Endothelial cell of umbilical vein (primary cell): ENCODE measurements around the gene EPN2. TPM values are rescaled to one million over a fixed set of nuclear protein-coding genes. Genes with fewer than 3 reads are reported as not detected.

Experiments
- BruUV-seq: library from RNA; stranded (reverse); fragments of 400-500 nt; replicated peaks from 2 replicates; lab custom pipeline; 2021; lab: Mats Ljungman, UMichigan
- CTCF ChIA-PET: fragments of 300-600, 350-600 bp; sonication (Branson Sonifier 250); formaldehyde crosslinking; loops from one replicate; lab custom pipeline; 2021; ENCODE audit warnings: antibody characterized with exemption, inconsistent platforms; lab: Charles Lee
- POLR2A ChIA-PET: fragments of 300-600, 350-600 bp; sonication (Branson Sonifier 250); formaldehyde crosslinking; loops from one replicate; lab custom pipeline; 2021; ENCODE audit warnings: antibody characterized with exemption, inconsistent platforms; lab: Charles Lee
- DNase-seq: peaks from one replicate; pipeline ENCODE4 v3.0.0-alpha.2; 2011; ENCODE audit warnings: low read depth, low spot score
- FAIRE-seq: peaks from 2 replicates; lab custom pipeline; 2011; peaks lifted over from hg19 to GRCh38; lab: Jason Lieb, UNC
- H2AFZ ChIP-seq: 2 replicates; pipeline ENCODE4 v1.6.0; 2012; ENCODE audit warnings: low read depth, low read length, control low read depth, inconsistent platforms
- H3K27ac ChIP-seq: 2 replicates; pipeline ENCODE4 v1.5.1; 2011; ENCODE audit warnings: low read depth, mild to moderate bottlenecking, control low read depth, low read length, moderate library complexity; ENCODE audit not compliant: insufficient read depth
- H3K27me3 ChIP-seq, 2 experiments: 2 replicates each; pipeline versions ENCODE4 v1.6.0 to v1.6.1; 2011; ENCODE audit warnings: low read length in 2 of 2, mixed read lengths in 1 of 2; ENCODE audit not compliant: control insufficient read depth in 2 of 2, insufficient read depth in 2 of 2
- H3K36me3 ChIP-seq, 2 experiments: 2 replicates in 1 of 2; 3 replicates in 1 of 2; pipeline ENCODE4 v1.5.1; 2011; ENCODE audit warnings: low read length in 2 of 2, mild to moderate bottlenecking in 1 of 2, moderate library complexity in 1 of 2; ENCODE audit not compliant: control insufficient read depth in 2 of 2, insufficient read depth in 2 of 2; ENCODE audit errors: extremely low read depth in 1 of 2
- H3K4me1 ChIP-seq: 3 replicates; pipeline ENCODE4 v1.5.1; 2011; ENCODE audit warnings: mild to moderate bottlenecking, low read length; ENCODE audit not compliant: control insufficient read depth, insufficient read depth; ENCODE audit errors: extremely low read depth
- H3K4me2 ChIP-seq: 2 replicates; pipeline ENCODE4 v1.6.1; 2011; ENCODE audit warnings: low read length, control low read depth, mixed read lengths; ENCODE audit not compliant: insufficient read depth
- H3K4me3 ChIP-seq, 3 experiments: fragments of 200-600 bp in 1 of 3; sonication (generic), shearing (Covaris generic) in 1 of 3; replicated peaks in 1 of 3; 2 replicates each; pipeline ENCODE4 v1.5.1; 2011 to 2016; ENCODE audit warnings: control low read depth in 3 of 3, low read length in 3 of 3, mild to moderate bottlenecking in 2 of 3, inconsistent platforms in 1 of 3, low read depth in 1 of 3, moderate library complexity in 1 of 3; ENCODE audit not compliant: insufficient read depth in 1 of 3
- H3K79me2 ChIP-seq: 2 replicates; pipeline ENCODE4 v1.6.0; 2012; ENCODE audit warnings: low read length, inconsistent platforms; ENCODE audit not compliant: control insufficient read depth, insufficient read depth
- H3K9ac ChIP-seq: replicated peaks from 2 replicates; pipeline ENCODE3; 2011; ENCODE audit warnings: low read length, control low read depth; ENCODE audit not compliant: insufficient read depth; ENCODE audit errors: extremely low read depth
- H3K9me1 ChIP-seq: replicated peaks from 3 replicates; pipeline ENCODE4 v1.6.0; 2011; ENCODE audit warnings: mild to moderate bottlenecking, low read length; ENCODE audit not compliant: control insufficient read depth, insufficient read depth; ENCODE audit errors: extremely low read depth
- H3K9me3 ChIP-seq: replicated peaks from 2 replicates; pipeline ENCODE4 v1.5.1; 2012; ENCODE audit warnings: low read length, inconsistent platforms; ENCODE audit not compliant: control insufficient read depth, insufficient read depth
- H4K20me1 ChIP-seq: replicated peaks from 2 replicates; pipeline ENCODE3; 2011; ENCODE audit warnings: mild to moderate bottlenecking, low read length; ENCODE audit not compliant: control insufficient read depth, insufficient read depth; ENCODE audit errors: extremely low read depth
- EZH2 ChIP-seq: IDR thresholded peaks from 2 replicates; pipeline ENCODE4 v1.6.1; 2012; ENCODE audit warnings: borderline replicate concordance, low read depth, mild to moderate bottlenecking, moderate library complexity, low read length, inconsistent platforms; ENCODE audit not compliant: severe bottlenecking
- FOS ChIP-seq: IDR thresholded peaks from 2 replicates; pipeline ENCODE4 v1.6.1; 2011; ENCODE audit warnings: mild to moderate bottlenecking, low read length, moderate library complexity, borderline replicate concordance; ENCODE audit not compliant: insufficient read depth
- JUN ChIP-seq: IDR thresholded peaks from 2 replicates; pipeline ENCODE4 v1.6.1; 2011; ENCODE audit warnings: borderline replicate concordance, low read depth; ENCODE audit not compliant: insufficient read length, insufficient read depth
- MAX ChIP-seq: IDR thresholded peaks from 2 replicates; pipeline ENCODE4 v1.6.1; 2011; ENCODE audit not compliant: insufficient read depth, insufficient read length
- MYC ChIP-seq: IDR thresholded peaks from one replicate; pipeline ENCODE4 v1.6.1; 2011; ENCODE audit warnings: mild to moderate bottlenecking, low read depth, low read length
- POLR2A ChIP-seq: IDR thresholded peaks from 2 replicates; pipeline ENCODE4 v1.6.1; 2012; ENCODE audit warnings: low read depth, mild to moderate bottlenecking, control low read depth, low read length
- POLR2AphosphoS5 ChIP-seq: IDR thresholded peaks from 2 replicates; pipeline ENCODE4 v1.6.1; 2012; ENCODE audit warnings: low read depth, mild to moderate bottlenecking, control low read depth, low read length, moderate library complexity; ENCODE audit not compliant: insufficient read depth
- dilution Hi-C: fragments of 300-500 bp; cut with MboI; formaldehyde crosslinking; loops from one replicate; pipeline ENCODE4 v1.15.0; 2019; ENCODE audit warnings: low sequenced_read_pairs; ENCODE audit not compliant: extremely low pct_ligation_motif_present
- intact Hi-C: fragments of 100-400 bp; cut with micrococcal nuclease; formaldehyde crosslinking; loops from one replicate; pipeline ENCODE4 v1.10.0; 2022
- polyA plus RNA-seq, 4 experiments: library from polyadenylated mRNA; depleted of rRNA in 3 of 4; stranded (reverse) in 3 of 4; unstranded in 1 of 4; fragments of >200 nt; gene quantifications; 2 replicates each; pipeline versions ENCODE4 v1.2.1 to v1.2.3, GENCODE V29; 2011 to 2012; ENCODE audit warnings: missing spikeins in 1 of 4
- total RNA-seq: library from RNA; stranded (reverse); gene quantifications from 2 replicates; pipeline ENCODE4 v1.2.3, GENCODE V29; 2021

EPN2 gene
- total and polyA plus RNA-seq, 2 donors (not counting 3 experiments of a cell fraction or from before 2014, with no cell fraction given) = 40.3 to 70.5 TPM

DNA sequence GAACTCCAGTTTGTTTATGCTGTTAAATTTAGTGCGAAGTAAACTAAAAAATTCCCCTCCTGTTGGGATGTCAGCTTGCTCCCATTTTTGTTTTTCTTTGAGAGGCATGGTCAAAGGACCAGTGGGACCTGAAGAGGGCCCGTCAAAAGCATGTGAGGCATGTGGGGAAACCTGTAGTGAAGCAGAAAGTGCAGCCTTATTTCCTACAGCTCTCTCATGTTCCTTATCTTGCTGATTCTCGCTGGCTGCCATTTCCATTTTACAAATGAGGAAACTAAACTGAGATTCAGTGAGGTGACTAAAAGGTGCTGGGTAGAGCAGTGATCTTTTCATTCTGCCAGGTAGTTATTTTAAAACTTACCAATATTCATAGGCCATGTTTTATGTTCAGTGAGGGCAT, 27.1 kb downstream of the EPN2 start:
- intact Hi-C loops = loop anchor here (5.0 kb wide), 1 partner anchor 183 kb away; no protein-coding TSS in a partner anchor
- Histone ChIP-seq H3K27me3 (no peaks in the 10 kb centered on the region), H3K79me2 (peaks cover 48% of the 10 kb centered on the region), H3K4me3 (peak overlapping the region in 1 of 3 experiments; percentile 13), H3K9me1 (no peaks in the 10 kb centered on the region), H3K4me2 (peak overlapping the region; percentile 50), H3K9me3 (no peaks in the 10 kb centered on the region), H3K36me3 (no peaks in the 10 kb centered on the region), H2AFZ (no peak overlapping the region), H3K9ac (peak overlapping the region; percentile 20), H4K20me1 (no peaks in the 10 kb centered on the region), H3K27ac (peak overlapping the region; percentile 80), H3K4me1 (peaks cover 37% of the 10 kb centered on the region)
- DNase-seq (no peak), FAIRE-seq (no peak)
- TF ChIP-seq MYC (no peak), FOS (no peak), POLR2A (no peak), POLR2AphosphoS5 (no peak), JUN (no peak), MAX (no peak), EZH2 (no peak)
- dilution Hi-C loops = no loop called here
- POLR2A ChIA-PET = no interaction called here
- CTCF ChIA-PET = interaction anchor here (0.6 to 2.1 kb wide), 8 partner anchors 10 to 183 kb away, joined by 3 to 7 read pairs (median 4); partner anchors contain the start of gene B9D1
- no TSS peak for BruUV-seq

GRCh38 chr17:19264681-19265080, 27.5 kb downstream of the EPN2 start:
- Histone ChIP-seq H3K9me1 (no peaks in the 10 kb centered on the region), H3K4me2 (peak overlapping the region; percentile 50), H4K20me1 (no peaks in the 10 kb centered on the region), H3K27ac (peak overlapping the region; percentile 80), H3K9ac (peak overlapping the region; percentile 20), H3K27me3 (no peaks in the 10 kb centered on the region), H3K9me3 (no peaks in the 10 kb centered on the region), H3K4me1 (peaks cover 41% of the 10 kb centered on the region), H3K79me2 (peaks cover 49% of the 10 kb centered on the region), H3K4me3 (no peak overlapping the region), H3K36me3 (no peaks in the 10 kb centered on the region), H2AFZ (no peak overlapping the region)
- CTCF ChIA-PET = interaction anchor here (1.7 to 2.1 kb wide), 2 partner anchors 10 to 16 kb away, joined by 4 to 6 read pairs; no protein-coding TSS in a partner anchor
- POLR2A ChIA-PET = no interaction called here
- peak; percentile 18 for DNase-seq
- intact Hi-C loops (loop anchor here (5.0 kb wide), 1 partner anchor 183 kb away; no protein-coding TSS in a partner anchor), dilution Hi-C loops (no loop called here)
- no peak for FAIRE-seq
- no TSS peak for BruUV-seq
- TF ChIP-seq MYC (no peak), POLR2AphosphoS5 (peak; percentile 37)
